MM.1S (cell line): ENCODE measurements around the gene TMEM141.

Experiments used
- EZH2 ChIP-seq: fragments of 300-600 bp; sonication (generic); optimal IDR thresholded peaks from 2 replicates; pipeline ENCODE3; 2017; ENCODE audit warnings: low read depth, mild to moderate bottlenecking, antibody characterized with exemption, low read length, mixed read lengths
- TF ChIP-seq, protein P1 (sequence below): fragments of 300-600 bp; sonication (generic); IDR thresholded peaks from 2 replicates; pipeline ENCODE4 v1.5.1; 2016; ENCODE audit warnings: antibody characterized with exemption, low read length, mixed read lengths

DNA sequence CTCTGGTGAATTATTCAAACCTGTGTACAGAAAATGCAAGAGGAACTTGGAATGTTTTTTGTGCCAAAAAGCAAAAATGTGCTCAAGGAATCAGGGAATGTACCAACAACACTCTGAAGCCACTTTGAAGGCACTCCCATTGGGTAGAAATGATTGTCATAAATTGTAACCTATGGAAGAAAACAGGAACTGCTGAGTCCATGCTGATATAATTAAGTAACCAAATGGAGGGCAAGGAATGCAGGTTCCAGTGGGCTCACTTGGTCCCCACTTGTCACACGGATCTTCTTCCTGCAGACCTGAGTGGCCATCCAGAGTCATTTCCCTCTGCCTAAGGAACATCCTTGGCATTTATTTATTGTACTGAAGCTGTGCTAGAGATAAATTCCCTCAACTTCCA is 39.9 kb upstream of the TMEM141 start:
- TF ChIP-seq, protein P1, sequence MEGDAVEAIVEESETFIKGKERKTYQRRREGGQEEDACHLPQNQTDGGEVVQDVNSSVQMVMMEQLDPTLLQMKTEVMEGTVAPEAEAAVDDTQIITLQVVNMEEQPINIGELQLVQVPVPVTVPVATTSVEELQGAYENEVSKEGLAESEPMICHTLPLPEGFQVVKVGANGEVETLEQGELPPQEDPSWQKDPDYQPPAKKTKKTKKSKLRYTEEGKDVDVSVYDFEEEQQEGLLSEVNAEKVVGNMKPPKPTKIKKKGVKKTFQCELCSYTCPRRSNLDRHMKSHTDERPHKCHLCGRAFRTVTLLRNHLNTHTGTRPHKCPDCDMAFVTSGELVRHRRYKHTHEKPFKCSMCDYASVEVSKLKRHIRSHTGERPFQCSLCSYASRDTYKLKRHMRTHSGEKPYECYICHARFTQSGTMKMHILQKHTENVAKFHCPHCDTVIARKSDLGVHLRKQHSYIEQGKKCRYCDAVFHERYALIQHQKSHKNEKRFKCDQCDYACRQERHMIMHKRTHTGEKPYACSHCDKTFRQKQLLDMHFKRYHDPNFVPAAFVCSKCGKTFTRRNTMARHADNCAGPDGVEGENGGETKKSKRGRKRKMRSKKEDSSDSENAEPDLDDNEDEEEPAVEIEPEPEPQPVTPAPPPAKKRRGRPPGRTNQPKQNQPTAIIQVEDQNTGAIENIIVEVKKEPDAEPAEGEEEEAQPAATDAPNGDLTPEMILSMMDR, result no peak
- no peak for TF ChIP-seq EZH2
